HUDEP-2 (cell line): Measurements from ENCODE around the gene AZI2.

Experiments
- DNase-seq, 76 experiments: peaks; one replicate each; lab custom pipeline; 2025; ENCODE audit not compliant: unreplicated experiment in 76 of 76; lab: John Stamatoyannopoulos, UW

AZI2 gene

GRCh38 chr3:28348629-28349468 lies at the start of gene AZI2, which contains the start of gene ZCWPW2:
Gene AZI2, minus strand, starts transcription at chr3:28348824. Its CDS starts 8,207 bp downstream, at chr3:28340617.
Gene ZCWPW2, plus strand, starts transcription at chr3:28348721. Its CDS starts 64,348 bp downstream, at chr3:28413069.
- peak; percentile 10 to 95 (median 88) for DNase-seq

- DNase-seq = no peak
These were observed 40.4 kb upstream of the AZI2 start for GRCh38 chr3:28388978-28389377.

GRCh38 chr3:28386049-28386448 lies 37.4 kb upstream of the AZI2 start:
- DNase-seq = no peak

GRCh38 chr3:28376424-28376823 lies 27.8 kb upstream of the AZI2 start:
- DNase-seq = no peak

GRCh38 chr3:28349469-28350000 lies 911 bp upstream of the AZI2 start:
- DNase-seq = peak in 1 of 76 experiments; percentile 34

- peak in 1 of 76 experiments; percentile 33 for DNase-seq
These were observed 377 bp downstream of the AZI2 start for GRCh38 chr3:28348265-28348628.

- peak in 3 of 76 experiments; percentile 1 to 19 (median 12) for DNase-seq
These were observed 1.0 kb downstream of the AZI2 start for GRCh38 chr3:28347374-28348264.

GRCh38 chr3:28345690-28346089 lies 2.9 kb downstream of the AZI2 start:
- no peak for DNase-seq

GRCh38 chr3:28343144-28343543 lies 5.5 kb downstream of the AZI2 start:
- DNase-seq = no peak

- no peak for DNase-seq
These were observed 11.4 kb downstream of the AZI2 start for GRCh38 chr3:28337230-28337629.

GRCh38 chr3:28335246-28335645 lies 13.4 kb downstream of the AZI2 start:
- no peak for DNase-seq

GRCh38 chr3:28334552-28334951 lies 14.1 kb downstream of the AZI2 start:
- DNase-seq = no peak

GRCh38 chr3:28328188-28329151 lies 20.2 kb downstream of the AZI2 start:
- peak in 5 of 76 experiments; percentile 1 to 12 (median 4) for DNase-seq

GRCh38 chr3:28326458-28326926 lies 22.1 kb downstream of the AZI2 start:
- no peak for DNase-seq

- DNase-seq = no peak
These were observed 26.2 kb downstream of the AZI2 start for GRCh38 chr3:28322464-28322863.

- no peak for DNase-seq
These were observed 27.6 kb downstream of the AZI2 start for GRCh38 chr3:28320981-28321380.

- DNase-seq = peak in 35 of 76 experiments; percentile 0 to 57 (median 26)
These were observed 31.1 kb downstream of the AZI2 start for GRCh38 chr3:28317438-28318022.

- no peak for DNase-seq
These were observed 32.4 kb downstream of the AZI2 start for GRCh38 chr3:28316226-28316625.

GRCh38 chr3:28315711-28316110 lies 32.9 kb downstream of the AZI2 start:
- DNase-seq = no peak
